HEK293T (cell line): Measurements from ENCODE around the gene IQCN.

Experiments used
- CTCF ChIA-PET: fragments of 350-600 bp; formaldehyde crosslinking; extraction: SDS; loops from one replicate; lab custom pipeline; 2021; ENCODE audit warnings: antibody characterized with exemption, inconsistent platforms; lab: Yijun Ruan, JAX
- POLR2A ChIA-PET: fragments of 350-600 bp; formaldehyde crosslinking; extraction: SDS; loops from one replicate; lab custom pipeline; 2020; ENCODE audit warnings: antibody characterized with exemption, inconsistent platforms; lab: Yijun Ruan, JAX
- DNase-seq: peaks from one replicate; pipeline ENCODE4 v3.0.0; 2012; ENCODE audit warnings: mixed read lengths; ENCODE audit errors: extremely low spot score
- ARNT ChIP-seq: fragments of 450-650 bp; IDR thresholded peaks from 2 replicates; pipeline ENCODE4 v1.6.1; 2017; ENCODE audit warnings: mild to moderate bottlenecking
- BHLHE40 ChIP-seq: fragments of 450-650 bp; IDR thresholded peaks from 2 replicates; pipeline ENCODE4 v1.6.1; 2016; ENCODE audit warnings: mild to moderate bottlenecking, moderate library complexity, borderline replicate concordance
- CTBP1 ChIP-seq: fragments of 450-650 bp; IDR thresholded peaks from 2 replicates; pipeline ENCODE4 v1.6.1; 2016; ENCODE audit warnings: borderline replicate concordance
- ELF4 ChIP-seq: fragments of 450-650 bp; IDR thresholded peaks from 2 replicates; pipeline ENCODE4 v1.6.1; 2017; ENCODE audit warnings: antibody characterized with exemption
- FOXA1 ChIP-seq: fragments of 450-650 bp; IDR thresholded peaks from 2 replicates; pipeline ENCODE4 v1.6.1; 2016; ENCODE audit warnings: mild to moderate bottlenecking
- FOXK2 ChIP-seq: fragments of 450-650 bp; IDR thresholded peaks from 2 replicates; pipeline ENCODE4 v1.6.1; 2016; ENCODE audit warnings: mild to moderate bottlenecking
- FOXM1 ChIP-seq: fragments of 450-650 bp; IDR thresholded peaks from 2 replicates; pipeline ENCODE4 v1.6.1; 2017; ENCODE audit warnings: mild to moderate bottlenecking, borderline replicate concordance
- HDGF ChIP-seq: fragments of 450-650 bp; IDR thresholded peaks from 2 replicates; pipeline ENCODE4 v1.6.1; 2017; ENCODE audit warnings: antibody characterized with exemption, borderline replicate concordance
- L3MBTL2 ChIP-seq: fragments of 450-650 bp; conservative IDR thresholded peaks from 2 replicates; pipeline ENCODE4 v1.6.1; 2016; ENCODE audit warnings: mild to moderate bottlenecking
- LEF1 ChIP-seq: fragments of 450-650 bp; IDR thresholded peaks from 2 replicates; pipeline ENCODE4 v1.6.1; 2017; ENCODE audit warnings: mild to moderate bottlenecking, borderline replicate concordance
- NFRKB ChIP-seq: fragments of 450-650 bp; IDR thresholded peaks from 2 replicates; pipeline ENCODE4 v1.6.1; 2016; ENCODE audit warnings: mild to moderate bottlenecking, moderate library complexity
- SP1 ChIP-seq: fragments of 450-650 bp; IDR thresholded peaks from 2 replicates; pipeline ENCODE4 v1.6.1; 2017
- SUZ12 ChIP-seq: fragments of 450-650 bp; IDR thresholded peaks from 2 replicates; pipeline ENCODE4 v1.6.1; 2016; ENCODE audit warnings: mild to moderate bottlenecking
- TARDBP ChIP-seq: fragments of 450-650 bp; IDR thresholded peaks from 2 replicates; pipeline ENCODE4 v1.6.1; 2016
- ZNF384 ChIP-seq: fragments of 450-650 bp; IDR thresholded peaks from 2 replicates; pipeline ENCODE4 v1.6.1; 2016
- TF ChIP-seq, protein P1 (sequence below): fragments of 450-650 bp; IDR thresholded peaks from 2 replicates; pipeline ENCODE4 v1.6.1; 2016

The IQCN gene

GRCh38 chr19:18253716-18254115 is 20.5 kb downstream of the IQCN start:
- ChIA-PET POLR2A (interaction anchor here (1.2 kb wide), 1 partner anchor 26 kb away, joined by 3 read pairs; no protein-coding TSS in a partner anchor), CTCF (interaction anchor here (0.9 to 4.5 kb wide), 4 partner anchors 26 to 141 kb away, joined by 5 to 30 read pairs (median 12); partner anchors contain the start of gene RAB3A)
- DNase-seq, result no peak
- no peak for TF ChIP-seq ZNF384
- TF ChIP-seq LEF1, result no peak
- no peak for TF ChIP-seq SP1
- TF ChIP-seq FOXA1, result no peak
- no peak for TF ChIP-seq BHLHE40
- no peak for TF ChIP-seq CTBP1
- no peak for TF ChIP-seq FOXK2
- TF ChIP-seq TARDBP, result no peak
- no peak for TF ChIP-seq ARNT
- TF ChIP-seq, protein P1, sequence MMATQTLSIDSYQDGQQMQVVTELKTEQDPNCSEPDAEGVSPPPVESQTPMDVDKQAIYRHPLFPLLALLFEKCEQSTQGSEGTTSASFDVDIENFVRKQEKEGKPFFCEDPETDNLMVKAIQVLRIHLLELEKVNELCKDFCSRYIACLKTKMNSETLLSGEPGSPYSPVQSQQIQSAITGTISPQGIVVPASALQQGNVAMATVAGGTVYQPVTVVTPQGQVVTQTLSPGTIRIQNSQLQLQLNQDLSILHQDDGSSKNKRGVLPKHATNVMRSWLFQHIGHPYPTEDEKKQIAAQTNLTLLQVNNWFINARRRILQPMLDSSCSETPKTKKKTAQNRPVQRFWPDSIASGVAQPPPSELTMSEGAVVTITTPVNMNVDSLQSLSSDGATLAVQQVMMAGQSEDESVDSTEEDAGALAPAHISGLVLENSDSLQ, result no peak
- TF ChIP-seq NFRKB, result no peak
- TF ChIP-seq L3MBTL2, result no peak
- no peak for TF ChIP-seq SUZ12
- no peak for TF ChIP-seq HDGF
- TF ChIP-seq ELF4, result no peak
- TF ChIP-seq FOXM1, result no peak

DNA sequence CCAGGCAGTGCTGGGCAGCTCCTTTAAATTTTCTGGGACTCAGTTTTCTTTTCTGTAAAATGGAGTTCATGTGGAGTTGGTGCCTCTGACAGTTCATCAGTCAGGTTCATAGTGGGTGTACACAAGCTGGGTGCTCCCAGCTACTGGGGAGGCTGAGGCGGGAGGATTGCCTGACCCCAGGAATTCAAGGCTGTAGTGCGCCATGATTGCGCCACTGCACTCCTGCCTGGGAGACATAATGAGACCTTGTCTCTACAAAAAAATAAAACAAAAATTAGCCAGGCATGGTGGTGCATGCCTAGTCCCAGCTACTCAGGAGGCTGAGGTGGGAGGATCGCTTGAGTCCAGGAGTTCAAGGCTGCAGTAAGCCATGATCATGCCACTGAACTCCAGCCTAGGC is 21.1 kb downstream of the IQCN start:
- DNase-seq, result no peak
- CTCF ChIA-PET, result interaction anchor here (0.9 to 4.5 kb wide), 6 partner anchors 27 to 140 kb away, joined by 3 to 30 read pairs (median 6); partner anchors contain the start of gene RAB3A
- no peak for TF ChIP-seq NFRKB
- no peak for TF ChIP-seq FOXA1
- TF ChIP-seq FOXK2, result no peak
- TF ChIP-seq BHLHE40, result no peak
- TF ChIP-seq ELF4, result no peak
- TF ChIP-seq LEF1, result no peak
- TF ChIP-seq ZNF384, result no peak
- TF ChIP-seq, protein P1, result no peak
- TF ChIP-seq FOXM1, result no peak
- TF ChIP-seq L3MBTL2, result no peak
- no peak for TF ChIP-seq TARDBP
- no peak for TF ChIP-seq SUZ12
- no peak for TF ChIP-seq HDGF
- no peak for TF ChIP-seq SP1
- no peak for TF ChIP-seq CTBP1
- no peak for TF ChIP-seq ARNT
- POLR2A ChIA-PET, result interaction anchor here (1.0 to 2.1 kb wide), 2 partner anchors 29 to 102 kb away, joined by 3 to 5 read pairs; no protein-coding TSS in a partner anchor

- DNase-seq, result no peak
- ChIA-PET CTCF (interaction anchor here (0.5 to 4.5 kb wide), 13 partner anchors 9 to 445 kb away, joined by 3 to 30 read pairs (median 3); partner anchors contain the start of gene RAB3A), POLR2A (interaction anchor here (1.0 to 2.1 kb wide), 5 partner anchors 28 to 101 kb away, joined by 3 to 5 read pairs (median 3); no protein-coding TSS in a partner anchor)
- TF ChIP-seq SUZ12 (no peak), SP1 (no peak), FOXA1 (no peak), NFRKB (no peak), ELF4 (no peak), ZNF384 (no peak), BHLHE40 (no peak), FOXM1 (no peak), FOXK2 (no peak), HDGF (no peak), ARNT (no peak), LEF1 (no peak), CTBP1 (no peak)
- TF ChIP-seq, protein P1, result no peak
Observed at GRCh38 chr19:18252370-18252717, 21.9 kb downstream of the IQCN start.

DNA sequence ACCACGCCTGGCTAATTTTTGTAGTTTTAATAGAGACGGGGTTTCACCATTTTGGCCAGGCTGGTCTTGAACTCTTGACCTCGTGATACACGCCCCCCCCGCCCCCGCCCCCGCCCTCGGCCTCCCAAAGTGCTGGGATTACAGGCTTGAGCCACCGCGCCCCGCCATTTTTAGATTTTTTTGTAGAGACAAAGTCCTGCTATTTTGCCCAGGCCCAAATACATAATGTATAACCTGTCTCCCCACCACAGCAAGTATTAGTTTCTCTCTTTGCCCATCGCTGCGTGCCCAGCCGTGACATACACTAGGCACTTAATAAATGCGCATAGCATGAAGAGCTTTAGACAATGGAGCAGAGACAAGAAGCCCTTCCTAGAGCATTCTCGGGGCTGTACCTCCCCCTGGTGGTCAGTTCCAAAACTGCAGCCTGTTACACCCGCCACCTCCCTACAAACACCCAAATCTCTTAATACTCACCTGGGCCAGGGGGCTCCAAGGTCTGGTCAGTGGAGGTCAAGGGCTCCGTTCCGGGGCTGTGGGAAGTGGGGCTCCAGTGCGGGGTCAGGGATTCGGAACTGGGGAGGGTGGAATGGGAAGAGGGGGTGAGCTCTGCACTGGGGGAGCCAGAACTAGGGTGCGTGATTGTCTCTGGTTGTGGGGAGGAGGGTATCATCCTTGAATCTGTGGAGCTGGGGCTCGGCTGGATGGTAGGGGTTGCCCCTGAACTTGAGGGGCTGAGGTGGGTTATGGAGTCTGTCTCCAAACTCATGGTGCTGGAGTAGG is 22.5 kb downstream of the IQCN start:
- POLR2A ChIA-PET, result interaction anchor here (1.0 to 2.1 kb wide), 4 partner anchors 27 to 77 kb away, joined by 3 to 5 read pairs (median 4); no protein-coding TSS in a partner anchor
- DNase-seq, result peak; percentile 82
- CTCF ChIA-PET, result interaction anchor here (0.5 to 4.5 kb wide), 14 partner anchors 8 to 445 kb away, joined by 3 to 30 read pairs (median 3); partner anchors contain the start of gene RAB3A
- TF ChIP-seq, protein P1, result no peak
- TF ChIP-seq CTBP1 (no peak), ZNF384 (no peak), HDGF (no peak), L3MBTL2 (no peak), FOXA1 (no peak), SUZ12 (no peak), ARNT (no peak), FOXK2 (no peak)

- ChIA-PET POLR2A (interaction anchor here (1.8 kb wide), 1 partner anchor 25 kb away, joined by 4 read pairs; no protein-coding TSS in a partner anchor), CTCF (interaction anchor here (1.8 to 4.5 kb wide), 3 partner anchors 42 to 137 kb away, joined by 7 to 30 read pairs (median 8); partner anchors contain the start of gene RAB3A)
- DNase-seq, result no peak
- TF ChIP-seq ELF4 (no peak), ZNF384 (no peak), L3MBTL2 (no peak), FOXK2 (no peak), CTBP1 (no peak), FOXA1 (no peak), TARDBP (no peak), HDGF (no peak), NFRKB (no peak), LEF1 (no peak)
Observed at GRCh38 chr19:18249834-18250233, 24.4 kb downstream of the IQCN start.
